ENCODE data around the gene SGO1.

SGO1 gene

GRCh38 chr3:20154928-20155327 lies 31.1 kb downstream of the SGO1 start:
- no peak for DNase-seq (ENCODE audit: low read depth in 2 of 2)

GRCh38 chr3:20154078-20154477 lies 31.9 kb downstream of the SGO1 start:
- DNase-seq (ENCODE audit: low read depth in 2 of 2), result no peak

GRCh38 chr3:20148466-20148865 lies 37.5 kb downstream of the SGO1 start:
- DNase-seq (ENCODE audit: low read depth in 2 of 2), result no peak

- no peak for DNase-seq (ENCODE audit: low read depth in 2 of 2)
Measured at GRCh38 chr3:20147361-20147760, 38.6 kb downstream of the SGO1 start.

GRCh38 chr3:20146301-20146700 lies 39.7 kb downstream of the SGO1 start:
- DNase-seq (ENCODE audit: low read depth in 2 of 2), result no peak

GRCh38 chr3:20145874-20146273 lies 40.1 kb downstream of the SGO1 start:
- no peak for DNase-seq (ENCODE audit: low read depth in 2 of 2)

GRCh38 chr3:20143519-20143918 lies 42.5 kb downstream of the SGO1 start:
- no peak for DNase-seq (ENCODE audit: low read depth in 2 of 2)

- DNase-seq (ENCODE audit: low read depth in 2 of 2), result no peak
Measured at GRCh38 chr3:20142517-20142916, 43.5 kb downstream of the SGO1 start.

GRCh38 chr3:20141851-20142250 lies 44.2 kb downstream of the SGO1 start:
- DNase-seq (ENCODE audit: low read depth in 2 of 2), result no peak

- no peak for DNase-seq (ENCODE audit: low read depth in 2 of 2)
Measured at GRCh38 chr3:20141316-20141715, 44.7 kb downstream of the SGO1 start.

- DNase-seq (ENCODE audit: low read depth in 2 of 2), result no peak
Measured at GRCh38 chr3:20140881-20141280, 45.1 kb downstream of the SGO1 start.

GRCh38 chr3:20137647-20138046 lies 48.4 kb downstream of the SGO1 start:
- no peak for DNase-seq (ENCODE audit: low read depth in 2 of 2)

- DNase-seq (ENCODE audit: low read depth in 2 of 2), result no peak
Measured at GRCh38 chr3:20136231-20136630, 49.8 kb downstream of the SGO1 start.

GRCh38 chr3:20130106-20130505 lies 55.9 kb downstream of the SGO1 start:
- DNase-seq (ENCODE audit: low read depth in 2 of 2), result no peak

- DNase-seq (ENCODE audit: low read depth in 2 of 2), result no peak
Measured at GRCh38 chr3:20128358-20128757, 57.6 kb downstream of the SGO1 start.

- no peak for DNase-seq (ENCODE audit: low read depth in 2 of 2)
Measured at GRCh38 chr3:20125897-20126296, 60.1 kb downstream of the SGO1 start.

- DNase-seq (ENCODE audit: low read depth in 2 of 2), result no peak
Measured at GRCh38 chr3:20125289-20125688, 60.7 kb downstream of the SGO1 start.

GRCh38 chr3:20123131-20123652 lies 62.8 kb downstream of the SGO1 start:
- no peak for DNase-seq (ENCODE audit: low read depth in 2 of 2)

GRCh38 chr3:20121088-20121487 lies 64.9 kb downstream of the SGO1 start:
- DNase-seq (ENCODE audit: low read depth in 2 of 2), result no peak

All from stimulated activated CD4-positive, alpha-beta T cell treated with anti-CD3 and anti-CD28 coated beads, Interleukin-4, amount 100 ng/mL, for 48 hours (primary cell).